KMS-11 (cell line): ENCODE measurements around the gene RAB35.

Experiments used
- H2AFZ ChIP-seq: fragments of 200-600 bp; sonication (generic); 2 replicates; pipeline ENCODE4 v1.6.1; 2016; ENCODE audit warnings: antibody characterized with exemption, mixed run types, low read depth
- H3K27ac ChIP-seq: fragments of 200-600 bp; sonication (generic); 2 replicates; pipeline ENCODE4 v1.6.1; 2016; ENCODE audit warnings: mild to moderate bottlenecking, mixed run types
- H3K27me3 ChIP-seq: fragments of 200-600 bp; sonication (generic); 2 replicates; pipeline ENCODE4 v1.6.1; 2017; ENCODE audit warnings: mild to moderate bottlenecking, low read depth, mixed run types, moderate library complexity; ENCODE audit not compliant: insufficient read depth
- H3K36me3 ChIP-seq: fragments of 200-600 bp; sonication (generic); 2 replicates; pipeline ENCODE4 v1.6.1; 2017; ENCODE audit warnings: mild to moderate bottlenecking, mixed run types; ENCODE audit not compliant: insufficient read depth
- H3K4me1 ChIP-seq: fragments of 200-600 bp; sonication (generic); 2 replicates; pipeline ENCODE4 v1.6.1; 2016; ENCODE audit warnings: mild to moderate bottlenecking, low read depth, mixed run types; ENCODE audit not compliant: poor library complexity, severe bottlenecking
- H3K4me2 ChIP-seq: fragments of 200-600 bp; sonication (generic); 2 replicates; pipeline ENCODE4 v1.7.0; 2016; ENCODE audit warnings: mild to moderate bottlenecking, mixed run types
- H3K4me3 ChIP-seq: fragments of 200-600 bp; sonication (generic); IDR thresholded peaks from 2 replicates; pipeline ENCODE4 v1.6.1; 2017; ENCODE audit warnings: low read depth, low read length, mixed read lengths; ENCODE audit not compliant: insufficient read depth
- H3K79me2 ChIP-seq: fragments of 200-600 bp; sonication (generic); 2 replicates; pipeline ENCODE4 v1.6.1; 2016; ENCODE audit warnings: low read depth, mixed run types; ENCODE audit not compliant: insufficient read depth
- H3K9ac ChIP-seq: fragments of 200-600 bp; sonication (generic); 2 replicates; pipeline ENCODE4 v1.6.1; 2016; ENCODE audit warnings: mild to moderate bottlenecking, mixed run types
- H4K20me1 ChIP-seq: fragments of 200-600 bp; sonication (generic); 2 replicates; pipeline ENCODE4 v1.6.1; 2016; ENCODE audit warnings: mild to moderate bottlenecking, mixed run types; ENCODE audit not compliant: insufficient read depth
- TF ChIP-seq, protein P1 (sequence below): fragments of 200-600 bp; sonication (generic); conservative IDR thresholded peaks from 2 replicates; pipeline ENCODE4 v1.6.1; 2017; ENCODE audit warnings: low read depth, mild to moderate bottlenecking, antibody characterized with exemption, low read length, moderate library complexity, mixed read lengths

The RAB35 gene

DNA sequence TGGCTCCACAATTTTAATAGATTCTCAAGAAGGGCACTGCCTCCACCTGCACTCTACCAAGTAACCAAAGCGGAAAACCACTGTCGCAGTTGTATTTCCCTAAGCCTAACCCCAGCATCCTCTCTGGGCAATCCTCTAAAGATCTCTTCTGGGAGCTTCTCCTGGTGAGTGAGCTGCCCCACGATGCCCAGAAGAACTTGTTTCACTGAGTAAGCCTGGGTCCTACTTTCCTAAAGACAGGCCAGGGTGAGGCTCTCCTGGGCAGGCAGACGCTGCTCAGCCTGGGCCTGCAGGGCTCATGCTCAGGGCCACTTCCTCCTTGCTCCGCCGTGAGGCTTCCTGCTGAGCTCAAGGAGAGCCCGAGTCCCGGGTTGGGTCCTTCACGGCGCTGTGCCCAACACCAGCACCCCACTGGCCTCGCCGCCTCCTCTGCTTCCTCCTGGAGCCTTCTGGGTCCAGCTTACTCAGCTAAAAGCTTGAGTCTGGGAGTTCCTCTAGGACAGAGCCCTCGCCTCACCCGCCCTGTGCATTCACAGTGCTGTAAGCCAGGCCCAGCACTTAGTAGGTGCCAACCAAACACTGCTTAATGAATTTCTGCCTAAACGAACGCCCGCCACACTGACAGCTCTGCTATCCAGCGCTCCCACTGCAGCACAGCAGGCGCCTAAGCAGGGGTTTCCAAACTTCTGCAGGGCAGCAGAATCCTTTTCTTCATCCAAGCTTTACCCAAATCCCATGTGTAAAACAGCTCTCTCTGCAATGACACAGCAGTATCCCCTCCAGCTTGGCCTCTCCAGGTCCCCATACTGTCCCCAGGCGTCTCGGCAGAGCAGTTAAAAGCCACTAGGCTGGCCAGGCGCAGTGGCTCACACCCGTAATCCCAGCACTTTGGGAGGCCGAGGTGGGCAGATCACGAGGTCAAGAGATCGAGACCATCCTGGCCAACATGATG lies 5.7 kb downstream of the RAB35 start:
- Histone ChIP-seq H3K4me3 (no peak overlapping the region), H3K36me3 (no peaks in the 10 kb centered on the region), H3K79me2 (peaks cover 83% of the 10 kb centered on the region; the same call in 1 of the 2 replicates), H3K27ac (no peak overlapping the region), H3K4me1 (peaks cover 13% of the 10 kb centered on the region), H2AFZ (no peak overlapping the region), H4K20me1 (no peaks in the 10 kb centered on the region), H3K27me3 (no peaks in the 10 kb centered on the region), H3K9ac (no peak overlapping the region), H3K4me2 (no peak overlapping the region)
- TF ChIP-seq, protein P1, sequence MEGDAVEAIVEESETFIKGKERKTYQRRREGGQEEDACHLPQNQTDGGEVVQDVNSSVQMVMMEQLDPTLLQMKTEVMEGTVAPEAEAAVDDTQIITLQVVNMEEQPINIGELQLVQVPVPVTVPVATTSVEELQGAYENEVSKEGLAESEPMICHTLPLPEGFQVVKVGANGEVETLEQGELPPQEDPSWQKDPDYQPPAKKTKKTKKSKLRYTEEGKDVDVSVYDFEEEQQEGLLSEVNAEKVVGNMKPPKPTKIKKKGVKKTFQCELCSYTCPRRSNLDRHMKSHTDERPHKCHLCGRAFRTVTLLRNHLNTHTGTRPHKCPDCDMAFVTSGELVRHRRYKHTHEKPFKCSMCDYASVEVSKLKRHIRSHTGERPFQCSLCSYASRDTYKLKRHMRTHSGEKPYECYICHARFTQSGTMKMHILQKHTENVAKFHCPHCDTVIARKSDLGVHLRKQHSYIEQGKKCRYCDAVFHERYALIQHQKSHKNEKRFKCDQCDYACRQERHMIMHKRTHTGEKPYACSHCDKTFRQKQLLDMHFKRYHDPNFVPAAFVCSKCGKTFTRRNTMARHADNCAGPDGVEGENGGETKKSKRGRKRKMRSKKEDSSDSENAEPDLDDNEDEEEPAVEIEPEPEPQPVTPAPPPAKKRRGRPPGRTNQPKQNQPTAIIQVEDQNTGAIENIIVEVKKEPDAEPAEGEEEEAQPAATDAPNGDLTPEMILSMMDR = no peak

DNA sequence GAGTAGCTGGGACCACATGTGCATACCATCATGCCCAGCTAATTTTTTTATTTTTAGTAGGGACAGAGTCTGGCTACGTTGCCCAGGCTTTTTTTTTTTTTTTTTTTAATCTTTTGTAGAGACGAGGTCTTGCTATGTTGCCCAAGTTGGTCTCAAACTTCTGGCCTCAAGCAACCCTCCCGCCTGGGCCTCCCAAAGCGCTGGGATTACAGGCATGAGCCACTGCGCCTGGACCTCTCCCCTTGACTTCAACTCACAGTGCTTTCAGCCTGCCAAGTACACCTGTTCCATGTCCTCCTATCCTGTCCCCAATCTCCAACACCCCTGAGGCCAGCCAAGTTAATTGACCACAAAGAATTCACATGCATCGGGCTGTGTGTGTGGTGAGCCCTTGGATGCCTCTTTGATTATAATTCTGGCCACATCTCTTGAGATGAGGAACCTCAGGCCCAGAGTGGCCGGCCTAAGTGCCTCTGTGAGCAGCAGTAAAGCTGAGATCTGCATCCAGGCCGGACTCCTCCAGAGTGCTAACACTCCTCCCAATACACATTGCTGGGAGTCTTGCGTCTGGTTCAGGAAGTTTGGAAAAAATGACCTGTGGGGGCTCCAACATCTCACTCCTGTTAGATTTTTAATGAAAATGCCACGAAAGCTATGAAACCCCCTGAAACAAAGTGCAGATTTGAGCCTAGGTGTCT lies 6.8 kb downstream of the RAB35 start:
- H3K4me2 ChIP-seq = no peak overlapping the region
- H3K36me3 ChIP-seq = no peaks in the 10 kb centered on the region
- H4K20me1 ChIP-seq = no peaks in the 10 kb centered on the region
- no peak overlapping the region for H2AFZ ChIP-seq
- H3K79me2 ChIP-seq = peaks cover 72% of the 10 kb centered on the region; the same call in 1 of the 2 replicates
- peaks cover 3% of the 10 kb centered on the region for H3K4me1 ChIP-seq
- TF ChIP-seq, protein P1 = no peak
- H3K27me3 ChIP-seq = no peaks in the 10 kb centered on the region
- H3K27ac ChIP-seq = no peak overlapping the region
- no peak overlapping the region for H3K9ac ChIP-seq
- H3K4me3 ChIP-seq = no peak overlapping the region

DNA sequence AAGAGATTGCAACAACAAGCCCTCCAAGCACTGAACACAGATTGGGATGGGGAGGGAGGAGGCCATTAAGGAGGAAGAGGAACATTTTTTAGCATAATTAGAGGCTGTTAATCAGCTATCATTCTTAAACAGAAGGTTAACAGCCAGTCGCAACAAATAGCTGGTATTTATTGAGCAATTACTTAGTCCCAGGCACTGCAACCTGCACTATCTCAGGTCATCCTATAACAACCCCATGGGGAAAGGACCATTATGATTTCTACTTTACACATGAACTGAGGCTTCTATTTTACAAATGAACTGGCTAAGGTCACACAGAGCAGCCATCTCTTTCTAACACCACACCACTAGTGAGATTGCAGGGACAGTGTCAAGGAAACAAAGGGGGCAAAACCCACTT lies 10.4 kb downstream of the RAB35 start:
- Histone ChIP-seq H3K4me1 (peaks cover 16% of the 10 kb centered on the region), H3K4me2 (no peak overlapping the region), H3K27ac (no peak overlapping the region), H3K27me3 (no peaks in the 10 kb centered on the region), H3K9ac (no peak overlapping the region), H3K4me3 (no peak overlapping the region), H3K79me2 (peaks cover 46% of the 10 kb centered on the region; the same call in 1 of the 2 replicates), H2AFZ (no peak overlapping the region), H4K20me1 (no peaks in the 10 kb centered on the region), H3K36me3 (no peaks in the 10 kb centered on the region)
- TF ChIP-seq, protein P1 = no peak

DNA sequence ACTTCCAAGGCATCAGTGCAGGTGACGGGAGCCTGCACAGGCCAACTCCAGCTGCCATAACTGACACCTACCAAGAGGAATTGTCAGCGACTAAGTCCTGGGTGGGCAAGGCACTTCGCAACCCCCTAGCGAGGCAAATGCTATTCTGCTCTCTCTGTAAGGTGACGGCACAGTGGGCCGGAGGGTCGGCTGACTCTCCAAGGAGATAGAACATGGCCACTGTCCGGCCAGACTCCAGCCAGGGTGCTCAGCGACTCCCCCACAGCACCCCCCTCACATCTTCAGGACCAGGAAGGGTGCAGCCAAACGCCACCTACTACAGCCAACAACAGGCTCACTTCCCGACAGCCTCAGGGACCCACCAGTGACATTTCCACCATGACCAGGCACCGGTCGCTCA lies 13.2 kb downstream of the RAB35 start:
- H3K27ac ChIP-seq = no peak overlapping the region
- no peaks in the 10 kb centered on the region for H3K27me3 ChIP-seq
- H3K4me1 ChIP-seq = peaks cover 29% of the 10 kb centered on the region
- H3K79me2 ChIP-seq = peaks cover 31% of the 10 kb centered on the region; the same call in 1 of the 2 replicates
- H2AFZ ChIP-seq = no peak overlapping the region
- TF ChIP-seq, protein P1 = no peak
- no peak overlapping the region for H3K4me3 ChIP-seq
- no peak overlapping the region for H3K4me2 ChIP-seq
- no peak overlapping the region for H3K9ac ChIP-seq
- H4K20me1 ChIP-seq = no peaks in the 10 kb centered on the region
- no peaks in the 10 kb centered on the region for H3K36me3 ChIP-seq
